KOPT-K1 (cell line): Measurements from ENCODE around the gene SCFD2.

Source experiments
- H3K27ac ChIP-seq: fragments of 200-600 bp; sonication (generic); 2 replicates; pipeline ENCODE4 v1.5.1; 2016; ENCODE audit warnings: antibody characterized with exemption, mild to moderate bottlenecking, low read depth, low read length; ENCODE audit not compliant: poor library complexity, severe bottlenecking
- H3K36me3 ChIP-seq: fragments of 200-600 bp; sonication (generic); 2 replicates; pipeline ENCODE4 v1.5.1; 2017; ENCODE audit warnings: antibody characterized with exemption, mild to moderate bottlenecking, low read length, moderate library complexity; ENCODE audit not compliant: insufficient read depth
- H3K9me3 ChIP-seq: fragments of 200-600 bp; sonication (generic); 2 replicates; pipeline ENCODE4 v1.5.1; 2017; ENCODE audit warnings: antibody characterized with exemption, low read length, mild to moderate bottlenecking; ENCODE audit not compliant: insufficient read depth, poor library complexity, severe bottlenecking

Gene SCFD2

GRCh38 chr4:53012738-53013137, 353.1 kb downstream of the SCFD2 start:
- Histone ChIP-seq H3K9me3 (peaks cover 6% of the 10 kb centered on the region), H3K27ac (peak overlapping the region; percentile 72)

GRCh38 chr4:53011259-53011905, 354.5 kb downstream of the SCFD2 start:
- H3K27ac ChIP-seq, result peak overlapping the region; percentile 4
- no peaks in the 10 kb centered on the region for H3K36me3 ChIP-seq
- peaks cover 15% of the 10 kb centered on the region for H3K9me3 ChIP-seq

More at GRCh38 chr4:53012738-53013137, 353.1 kb downstream of the SCFD2 start:
- H3K36me3 ChIP-seq, result no peaks in the 10 kb centered on the region

DNA sequence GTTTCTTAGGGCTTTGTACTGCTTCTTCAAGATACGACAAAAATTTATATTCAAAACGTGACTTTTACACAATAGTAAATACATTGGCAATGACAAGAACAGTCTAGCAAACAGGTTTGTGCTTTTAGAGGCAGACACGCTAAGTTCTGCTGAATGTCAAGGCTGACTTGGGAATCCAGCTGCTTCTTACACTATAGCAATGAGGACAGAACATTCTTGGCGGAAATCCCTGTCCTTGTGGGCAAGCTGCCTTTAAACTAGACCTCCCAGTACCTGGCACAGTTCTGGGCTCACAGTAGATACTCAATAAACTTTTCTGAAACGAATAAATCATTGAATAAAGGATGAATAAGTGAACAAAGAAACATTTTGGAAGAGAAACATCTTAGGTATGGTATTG, 355.5 kb downstream of the SCFD2 start:
- Histone ChIP-seq H3K36me3 (no peaks in the 10 kb centered on the region), H3K27ac (no peak overlapping the region), H3K9me3 (peaks cover 15% of the 10 kb centered on the region)

DNA sequence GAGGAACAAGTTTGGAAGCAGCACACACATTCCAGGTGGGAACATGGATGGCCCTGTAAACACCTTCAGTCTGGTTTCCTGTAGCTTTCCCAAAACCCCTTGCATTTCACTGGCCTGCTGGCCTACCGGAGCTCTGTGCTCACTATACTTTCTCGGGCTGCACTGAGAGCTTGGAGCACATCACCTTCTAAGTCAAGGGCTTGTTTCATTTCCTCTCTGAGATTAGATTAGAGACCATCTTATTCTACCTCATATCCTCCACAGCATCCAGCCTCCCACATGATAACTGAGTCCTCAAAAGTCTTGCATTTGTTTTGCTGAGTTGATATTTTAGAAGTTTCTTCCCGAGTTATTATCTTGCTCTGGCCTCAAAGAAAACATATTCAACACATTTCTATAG, 356.0 kb downstream of the SCFD2 start:
- Histone ChIP-seq H3K9me3 (peaks cover 15% of the 10 kb centered on the region), H3K27ac (no peak overlapping the region), H3K36me3 (no peaks in the 10 kb centered on the region)

GRCh38 chr4:53007024-53007423, 358.8 kb downstream of the SCFD2 start:
- Histone ChIP-seq H3K36me3 (no peaks in the 10 kb centered on the region), H3K27ac (no peak overlapping the region), H3K9me3 (peaks cover 15% of the 10 kb centered on the region)

- Histone ChIP-seq H3K36me3 (no peaks in the 10 kb centered on the region), H3K9me3 (peaks cover 15% of the 10 kb centered on the region), H3K27ac (no peak overlapping the region)
Observed at GRCh38 chr4:53005808-53006207, 360.1 kb downstream of the SCFD2 start.

GRCh38 chr4:53005149-53005546, 360.7 kb downstream of the SCFD2 start:
- H3K9me3 ChIP-seq, result peaks cover 15% of the 10 kb centered on the region
- no peak overlapping the region for H3K27ac ChIP-seq
- no peaks in the 10 kb centered on the region for H3K36me3 ChIP-seq

DNA sequence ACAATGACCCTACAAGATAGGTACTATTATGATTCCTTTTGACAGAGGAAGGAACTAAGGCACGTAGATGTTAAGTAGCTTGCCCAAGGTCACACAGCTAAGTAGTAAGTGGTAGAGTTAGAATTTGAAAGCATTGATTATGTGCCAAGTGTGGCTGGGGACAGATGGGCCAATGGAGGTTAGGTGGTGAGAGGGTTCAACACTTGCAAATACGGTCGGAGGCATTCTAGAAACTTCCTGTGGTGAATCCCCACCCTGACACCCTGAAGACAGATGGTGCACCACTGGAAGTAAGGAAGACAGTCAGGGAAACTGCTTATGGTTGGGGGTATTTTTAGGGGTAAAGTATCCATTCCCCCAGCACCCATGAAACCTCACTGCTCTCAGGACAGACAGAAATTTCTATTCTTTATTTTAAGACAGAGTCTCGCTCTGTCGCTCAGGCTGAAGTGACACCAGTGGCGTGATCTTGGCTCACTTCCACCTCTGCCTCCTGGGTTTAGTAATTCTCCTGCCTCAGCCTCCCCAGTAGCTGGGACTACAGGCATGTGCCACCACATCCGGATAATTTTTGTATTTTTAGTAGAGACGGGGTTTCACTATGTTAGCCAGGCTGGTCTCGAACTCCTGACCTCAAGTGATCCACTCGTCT, 361.2 kb downstream of the SCFD2 start:
- Histone ChIP-seq H3K9me3 (peaks cover 15% of the 10 kb centered on the region), H3K27ac (no peak overlapping the region), H3K36me3 (no peaks in the 10 kb centered on the region)

GRCh38 chr4:53003959-53004358, 361.9 kb downstream of the SCFD2 start:
- Histone ChIP-seq H3K9me3 (peaks cover 15% of the 10 kb centered on the region), H3K27ac (no peak overlapping the region), H3K36me3 (no peaks in the 10 kb centered on the region)

DNA sequence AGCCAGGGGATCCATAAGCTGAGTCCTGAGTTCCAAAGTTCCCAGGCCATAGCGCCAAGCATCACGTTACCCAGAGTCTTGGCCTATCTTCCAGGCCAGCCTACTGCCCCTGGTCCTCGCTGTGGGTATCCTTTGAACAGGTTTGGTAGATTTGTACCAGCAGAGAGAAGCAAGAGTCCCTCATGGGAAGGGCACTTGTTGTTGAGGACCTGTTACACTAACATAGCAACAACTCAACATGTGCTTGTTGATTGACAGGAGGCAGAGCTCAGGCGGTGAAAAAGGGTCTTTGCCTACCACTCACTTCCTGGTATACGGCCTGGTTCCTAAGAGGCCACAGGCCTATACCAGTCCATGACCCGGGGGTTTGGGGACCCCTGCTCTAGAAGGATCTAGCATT, 365.3 kb downstream of the SCFD2 start:
- no peaks in the 10 kb centered on the region for H3K9me3 ChIP-seq
- H3K27ac ChIP-seq, result no peak overlapping the region
- no peaks in the 10 kb centered on the region for H3K36me3 ChIP-seq

DNA sequence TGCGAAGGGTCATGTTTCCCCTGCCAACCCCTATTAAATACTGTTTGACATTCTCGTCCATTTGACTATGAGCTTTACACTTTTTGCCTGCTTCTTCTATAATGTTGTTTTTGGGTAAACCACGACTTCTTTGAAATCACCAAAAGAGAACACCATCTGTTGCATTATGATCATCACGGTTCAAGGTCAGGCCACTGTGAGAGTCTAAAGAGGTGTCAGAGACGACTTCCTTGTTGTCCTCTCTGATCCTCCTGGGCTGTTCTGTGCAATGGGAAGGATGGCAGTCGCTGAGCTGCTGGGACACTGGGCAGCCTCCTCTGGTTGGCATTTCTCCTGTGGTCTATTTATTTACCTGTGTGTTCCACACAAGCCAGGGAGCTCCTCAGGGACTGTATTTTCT, 366.2 kb downstream of the SCFD2 start:
- no peak overlapping the region for H3K27ac ChIP-seq
- no peaks in the 10 kb centered on the region for H3K9me3 ChIP-seq
- H3K36me3 ChIP-seq, result no peaks in the 10 kb centered on the region

- Histone ChIP-seq H3K9me3 (no peaks in the 10 kb centered on the region), H3K27ac (no peak overlapping the region), H3K36me3 (no peaks in the 10 kb centered on the region)
Observed at GRCh38 chr4:52998413-52998812, 367.4 kb downstream of the SCFD2 start.

DNA sequence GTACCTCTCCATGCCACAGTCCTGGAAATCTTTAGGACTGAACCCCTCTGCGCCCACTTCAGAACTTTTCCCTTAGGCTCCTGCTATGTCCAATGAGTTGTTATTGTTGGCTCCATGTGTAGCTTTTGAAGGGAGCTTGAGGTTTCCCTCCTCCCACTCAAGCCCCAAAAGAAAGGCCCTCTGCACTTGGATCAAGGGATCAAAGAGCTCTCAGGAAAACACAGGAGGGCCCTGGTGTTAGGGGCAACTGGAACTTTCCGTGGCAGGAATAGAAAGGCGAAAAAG, 368.8 kb downstream of the SCFD2 start:
- Histone ChIP-seq H3K27ac (no peak overlapping the region), H3K9me3 (no peaks in the 10 kb centered on the region), H3K36me3 (no peaks in the 10 kb centered on the region)

DNA sequence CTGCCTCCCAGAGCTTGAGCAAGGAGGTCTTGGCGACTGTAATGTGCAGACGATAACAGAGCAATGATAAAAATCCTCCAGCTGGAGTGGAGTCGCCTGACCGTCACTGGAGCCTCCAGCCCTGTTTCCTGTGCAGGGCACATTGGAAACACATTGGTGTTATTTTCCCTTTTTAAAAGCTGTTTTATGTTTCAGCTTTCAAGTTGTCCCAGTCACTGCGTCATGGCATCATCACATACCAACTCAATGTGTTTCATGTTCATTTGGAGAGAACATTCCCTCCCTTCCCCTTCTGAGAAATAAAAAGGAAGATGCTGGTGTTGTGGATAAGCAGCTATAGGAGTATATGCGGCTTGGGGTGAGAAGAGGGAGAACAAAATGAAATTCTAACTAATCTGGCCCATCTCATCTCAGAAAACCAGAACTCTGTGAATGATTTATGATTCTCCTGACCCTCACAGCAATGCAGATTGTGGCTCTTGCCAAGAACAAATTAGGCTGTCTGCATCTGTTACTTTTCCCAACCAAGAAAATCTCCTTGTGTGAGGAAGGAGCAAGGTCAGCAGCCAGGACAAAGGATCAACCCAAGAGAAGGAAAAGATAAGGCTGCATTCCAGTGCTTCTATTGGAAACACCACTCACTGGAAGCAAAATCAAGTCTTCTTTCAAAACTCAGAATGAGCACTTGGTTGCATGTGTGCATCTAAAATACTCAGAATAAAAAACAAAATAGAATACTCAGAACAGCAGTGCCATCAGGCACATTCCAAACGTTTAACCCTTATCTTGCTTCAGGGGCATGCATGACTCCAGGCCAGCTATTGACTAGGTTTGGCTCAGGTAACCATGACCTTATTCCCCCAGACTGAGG, 369.4 kb downstream of the SCFD2 start:
- Histone ChIP-seq H3K36me3 (no peaks in the 10 kb centered on the region), H3K27ac (no peak overlapping the region)

DNA sequence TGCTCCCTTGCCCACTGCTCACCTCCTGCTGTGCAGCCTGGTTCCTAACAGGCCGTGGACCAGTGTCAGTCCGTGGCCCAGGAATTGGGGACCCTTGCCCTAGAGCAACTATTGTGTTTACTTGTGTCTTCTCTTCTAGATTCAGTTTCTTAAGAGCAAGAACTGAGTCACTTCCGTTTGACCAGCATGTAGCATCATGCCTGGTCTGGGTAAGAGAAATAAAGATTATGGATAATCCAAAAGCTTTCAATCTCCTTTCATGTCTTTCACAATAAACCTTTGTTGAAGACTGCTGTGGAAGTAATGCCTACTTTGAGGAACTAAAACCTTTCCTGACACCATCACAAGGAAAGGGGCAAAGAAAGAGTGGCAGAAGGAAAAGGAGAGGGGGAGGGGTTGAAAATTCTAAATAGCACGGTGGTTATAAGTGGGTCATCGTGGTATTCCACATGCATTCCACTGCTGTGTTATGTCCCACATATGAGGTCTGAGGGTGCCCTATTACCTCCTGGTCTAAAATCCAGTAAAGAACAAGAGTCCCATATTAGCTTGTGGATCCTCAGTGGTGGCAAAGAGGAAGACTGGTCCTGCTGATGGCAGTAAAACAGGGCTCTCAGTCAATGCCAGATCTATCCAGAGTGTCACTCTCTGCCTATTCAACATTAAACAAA, 370.4 kb downstream of the SCFD2 start:
- Histone ChIP-seq H3K9me3 (no peaks in the 10 kb centered on the region), H3K27ac (no peak overlapping the region), H3K36me3 (no peaks in the 10 kb centered on the region)

More for the DNA sequence above, 369.4 kb downstream of the SCFD2 start:
- no peaks in the 10 kb centered on the region for H3K9me3 ChIP-seq
